Heart left ventricle (tissue), 13 donors: ENCODE measurements around the gene RAB41.

Source experiments
- CTCF ChIP-seq, 12 donors: fragments of 200-600 bp; sonication (generic) in 4 of 12; IDR thresholded peaks; one replicate each; pipeline versions ENCODE4 v1.5.0 to v1.8.0; 2018 to 2022; ENCODE audit warnings: antibody characterized with exemption in 12 of 12, mild to moderate bottlenecking in 5 of 12
- POLR2A ChIP-seq, 2 donors: fragments of 450-650 bp; IDR thresholded peaks; one replicate each; pipeline ENCODE4 v1.6.1; 2017; ENCODE audit warnings: antibody characterized with exemption in 2 of 2, mild to moderate bottlenecking in 2 of 2, moderate library complexity in 2 of 2
- donor health status: ischemic (EF 13 %, LVEDD 7.1; RV severe dilation, severe dysfunction).
- donor health status: DM: no; HTN: yes; CAD: no.
- donor health status: DM: no; HTN: no; CAD: no.
- donor health status: ischemic (EF 25% LVEDD 6.9; RV normal size, moderate dysfunction).
- donor health status: ischemic (EF 25% LVEDD 5.7; RV mildly dilated, moderate dysfunction).
- donor health status: ischemic (EF 35%, LVEDD 5.7; RV mildly dilated, moderate dysfunction).
- donor health status: nonischemic (EF 11% LVEDD 7.7; RV severe dilation, severe dysfunction).
- donor health status: DM: yes; HTN: yes; CAD: no.
- donor health status: PGD.
- donor health status: ischemic (EF 29% LVEDD 5.4; RV normal size, mild dysfunction).
- donor health status: nonischemic (EF 23%, LVEDD 6.1; RV moderate dilation, normal function).

- TF ChIP-seq CTCF (IDR thresholded peaks at IDR 0.05): no peak
- TF ChIP-seq POLR2A (IDR thresholded peaks at IDR 0.05): peak in 1 of 2 donors; percentile 34
Observed at GRCh38 chrX:70289793-70290770, 8.1 kb downstream of the RAB41 start, which contains the start of the genes KIF4A and PDZD11.
